AG04450 (cell line): Measurements from ENCODE around the gene HOXA2. TPM values are rescaled to one million over a fixed set of nuclear protein-coding genes. Genes with fewer than 3 reads are reported as not detected.

Source experiments
- CTCF ChIA-PET: fragments of 300-600, 350-600 bp; formaldehyde crosslinking; extraction: SDS; loops from one replicate; lab custom pipeline; 2022; ENCODE audit warnings: antibody characterized with exemption, inconsistent platforms; lab: Charles Lee
- POLR2A ChIA-PET: fragments of 350-600 bp; formaldehyde crosslinking; extraction: SDS; loops from one replicate; lab custom pipeline; 2021; ENCODE audit warnings: antibody characterized with exemption, inconsistent platforms; lab: Yijun Ruan, JAX
- DNase-seq: peaks from one replicate; pipeline ENCODE4 v3.0.0-alpha.2; 2011; ENCODE audit warnings: low read depth, low spot score
- H3K27ac ChIP-seq: one replicate; pipeline ENCODE4 v1.5.1; 2012; ENCODE audit warnings: low read depth, low read length, control low read depth
- H3K27me3 ChIP-seq: one replicate; pipeline ENCODE4 v1.6.0; 2012; ENCODE audit warnings: low read length; ENCODE audit not compliant: control insufficient read depth, insufficient read depth
- H3K4me3 ChIP-seq: 2 replicates; pipeline ENCODE4 v1.5.1; 2011; ENCODE audit warnings: mild to moderate bottlenecking, low read depth, low read length, control low read depth
- H3K9me3 ChIP-seq: 2 replicates; pipeline ENCODE4 v1.5.1; 2012; ENCODE audit warnings: low read length; ENCODE audit not compliant: control insufficient read depth, insufficient read depth
- CTCF ChIP-seq: IDR thresholded peaks from 2 replicates; pipeline ENCODE4 v1.5.1; 2011; ENCODE audit warnings: low read depth, low read length, control low read depth, inconsistent platforms
- polyA plus RNA-seq: library from polyadenylated mRNA; depleted of rRNA; stranded (reverse); fragments of >200 nt; gene quantifications from 2 replicates; pipeline ENCODE4 v1.2.3, GENCODE V29; 2011

The HOXA2 gene
- polyA plus RNA-seq, 1 experiment = 4.1 TPM

- no peak for DNase-seq
- no peaks in the 10 kb centered on the region for H3K9me3 ChIP-seq
- no peak for TF ChIP-seq CTCF
- H3K4me3 ChIP-seq = no peak overlapping the region
- H3K27ac ChIP-seq = peak overlapping the region; percentile 94
- ChIA-PET POLR2A (interaction anchor here (0.6 kb wide), 1 partner anchor 38 kb away, joined by 4 read pairs; no protein-coding TSS in a partner anchor), CTCF (interaction anchor here (1.3 kb wide), 1 partner anchor 10 kb away, joined by 4 read pairs; no protein-coding TSS in a partner anchor)
- no peaks in the 10 kb centered on the region for H3K27me3 ChIP-seq
Measured at GRCh38 chr7:27124902-27125689, 22.6 kb upstream of the HOXA2 start.

DNA sequence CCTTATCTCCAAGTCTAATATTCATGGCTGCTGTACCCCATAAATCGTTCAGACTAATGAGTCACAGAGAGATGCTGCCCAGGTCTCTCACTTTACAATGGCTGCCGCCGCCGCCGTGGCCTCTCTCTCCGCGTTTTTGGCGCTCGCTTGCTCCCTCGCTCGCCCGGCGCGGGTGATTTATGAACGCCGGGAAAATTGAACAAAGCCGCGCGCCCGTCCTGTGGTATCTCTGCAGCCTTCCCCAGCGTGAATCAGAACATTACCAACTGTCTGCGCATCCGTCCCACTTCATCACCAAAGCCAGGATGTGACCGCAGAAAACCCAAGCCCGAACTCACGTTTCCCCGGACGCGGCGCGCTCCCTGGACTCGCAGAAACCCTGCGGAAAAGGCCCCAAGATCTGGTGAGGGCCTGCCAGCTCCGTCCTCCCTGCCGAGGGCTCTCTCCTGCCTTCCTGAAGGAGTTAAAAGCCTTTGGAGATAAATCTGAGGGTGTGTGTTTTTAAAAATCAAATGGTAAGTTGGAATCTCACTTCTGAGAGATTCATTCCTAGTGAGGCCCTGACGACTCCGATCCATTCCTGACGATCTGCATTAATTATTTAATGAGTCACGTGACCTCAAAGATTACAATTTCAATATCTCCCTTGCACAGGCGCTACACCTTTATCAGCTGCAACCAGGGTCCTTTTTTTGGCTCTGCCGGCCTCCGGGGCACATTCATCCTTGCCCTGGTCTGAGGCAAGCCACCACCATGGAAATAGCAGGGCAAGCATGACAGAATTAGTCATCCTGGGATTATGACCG lies 21.8 kb upstream of the HOXA2 start:
- Histone ChIP-seq H3K27me3 (no peaks in the 10 kb centered on the region), H3K9me3 (no peaks in the 10 kb centered on the region), H3K4me3 (peak overlapping the region; percentile 60), H3K27ac (peak overlapping the region; percentile 94)
- TF ChIP-seq CTCF = no peak
- ChIA-PET POLR2A (interaction anchor here (0.6 kb wide), 1 partner anchor 37 kb away, joined by 4 read pairs; no protein-coding TSS in a partner anchor), CTCF (interaction anchor here (1.3 kb wide), 1 partner anchor 9 kb away, joined by 4 read pairs; no protein-coding TSS in a partner anchor)
- DNase-seq = peak; percentile 86

DNA sequence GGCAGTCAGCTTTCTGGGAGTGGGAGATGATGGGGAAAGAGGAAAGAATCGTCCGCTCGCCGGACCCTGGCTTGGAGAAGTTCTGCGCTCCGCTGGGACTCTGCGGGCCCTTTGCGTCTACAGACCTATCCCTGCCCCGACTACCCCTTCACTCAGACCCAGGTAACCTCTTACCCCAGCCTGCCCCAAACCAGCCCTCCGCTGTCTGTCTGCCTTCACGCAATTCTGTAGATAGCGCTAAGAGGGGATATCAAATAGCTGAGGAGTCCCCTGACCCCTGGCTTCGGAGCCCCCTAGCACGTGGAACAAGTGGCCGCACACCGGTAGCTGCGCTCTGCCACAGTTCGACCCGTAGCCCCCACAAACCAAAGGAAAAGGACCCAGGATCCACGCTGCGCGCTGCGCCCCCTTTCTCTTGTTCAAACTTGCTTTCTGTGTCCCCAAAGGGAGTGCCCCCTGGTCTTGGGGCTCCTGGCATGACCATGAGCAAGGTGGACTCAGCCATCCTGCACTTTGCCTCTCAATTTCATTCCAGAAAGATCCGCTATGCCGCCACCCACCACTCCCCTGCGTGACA lies 21.1 kb upstream of the HOXA2 start:
- Histone ChIP-seq H3K4me3 (peak overlapping the region; percentile 60), H3K9me3 (no peaks in the 10 kb centered on the region), H3K27me3 (no peaks in the 10 kb centered on the region), H3K27ac (peak overlapping the region; percentile 94)
- ChIA-PET POLR2A (interaction anchor here (0.7 to 1.2 kb wide), 3 partner anchors 11 to 1267 kb away, joined by 3 read pairs; no protein-coding TSS in a partner anchor), CTCF (interaction anchor here (1.3 kb wide), 1 partner anchor 9 kb away, joined by 4 read pairs; no protein-coding TSS in a partner anchor)
- DNase-seq = no peak
- TF ChIP-seq CTCF = no peak

DNA sequence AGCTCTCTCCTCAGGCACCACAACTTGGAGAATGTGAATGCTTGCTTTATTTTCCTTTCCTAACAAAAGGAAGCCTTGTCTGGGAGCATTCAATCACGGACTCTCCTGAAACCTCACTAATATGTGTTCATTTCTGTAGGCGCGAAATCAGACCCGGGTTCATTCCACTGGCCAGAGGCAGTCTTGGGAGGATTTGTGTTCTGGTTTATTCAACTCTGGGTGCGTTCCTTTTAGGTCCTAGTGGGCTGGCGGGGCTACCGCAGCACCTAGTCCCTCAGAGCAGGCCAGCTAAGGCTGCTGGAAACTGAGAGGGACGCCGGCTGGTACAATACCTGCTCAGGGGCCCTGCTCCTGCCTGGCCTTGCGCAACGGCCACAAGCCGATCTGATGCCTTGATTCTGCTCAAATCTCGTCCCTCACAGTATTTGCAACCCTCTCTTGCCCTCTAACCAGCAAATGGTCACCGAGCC lies 20.6 kb upstream of the HOXA2 start:
- no peak for TF ChIP-seq CTCF
- CTCF ChIA-PET = interaction anchor here (1.2 kb wide), 1 partner anchor 265 kb away, joined by 3 read pairs; no protein-coding TSS in a partner anchor
- DNase-seq = no peak
- Histone ChIP-seq H3K27me3 (no peaks in the 10 kb centered on the region), H3K9me3 (no peaks in the 10 kb centered on the region), H3K4me3 (peak overlapping the region; percentile 60), H3K27ac (peak overlapping the region; percentile 94)
- POLR2A ChIA-PET = interaction anchor here (0.7 to 1.6 kb wide), 6 partner anchors 10 to 1266 kb away, joined by 3 to 7 read pairs (median 3); partner anchors contain the start of gene SKAP2
